ENCODE results near the gene ZBTB7B.

DNA sequence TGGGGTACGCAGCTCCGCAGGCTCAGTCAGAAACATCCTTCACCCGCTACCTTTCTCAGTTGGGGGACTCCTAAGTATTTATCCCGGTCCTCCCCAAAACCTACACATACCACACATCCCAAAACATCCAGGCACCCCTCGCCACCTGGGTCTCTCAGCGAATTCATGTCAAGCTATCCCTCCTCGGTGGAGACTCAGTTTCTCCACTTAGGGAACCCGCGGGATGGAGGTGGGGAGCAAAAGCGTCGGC is 1.3 kb upstream of the ZBTB7B start:
- TF ChIP-seq POLR2A (IDR thresholded peaks at IDR 0.05), result no peak
- TF ChIP-seq, protein P1, sequence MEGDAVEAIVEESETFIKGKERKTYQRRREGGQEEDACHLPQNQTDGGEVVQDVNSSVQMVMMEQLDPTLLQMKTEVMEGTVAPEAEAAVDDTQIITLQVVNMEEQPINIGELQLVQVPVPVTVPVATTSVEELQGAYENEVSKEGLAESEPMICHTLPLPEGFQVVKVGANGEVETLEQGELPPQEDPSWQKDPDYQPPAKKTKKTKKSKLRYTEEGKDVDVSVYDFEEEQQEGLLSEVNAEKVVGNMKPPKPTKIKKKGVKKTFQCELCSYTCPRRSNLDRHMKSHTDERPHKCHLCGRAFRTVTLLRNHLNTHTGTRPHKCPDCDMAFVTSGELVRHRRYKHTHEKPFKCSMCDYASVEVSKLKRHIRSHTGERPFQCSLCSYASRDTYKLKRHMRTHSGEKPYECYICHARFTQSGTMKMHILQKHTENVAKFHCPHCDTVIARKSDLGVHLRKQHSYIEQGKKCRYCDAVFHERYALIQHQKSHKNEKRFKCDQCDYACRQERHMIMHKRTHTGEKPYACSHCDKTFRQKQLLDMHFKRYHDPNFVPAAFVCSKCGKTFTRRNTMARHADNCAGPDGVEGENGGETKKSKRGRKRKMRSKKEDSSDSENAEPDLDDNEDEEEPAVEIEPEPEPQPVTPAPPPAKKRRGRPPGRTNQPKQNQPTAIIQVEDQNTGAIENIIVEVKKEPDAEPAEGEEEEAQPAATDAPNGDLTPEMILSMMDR (IDR thresholded peaks at IDR 0.05), result no peak

Measured in esophagus squamous epithelium (tissue), 4 donors.